Left cardiac atrium (tissue), 4 donors: ENCODE data around the gene FABP7. TPM values are rescaled to one million over a fixed set of nuclear protein-coding genes. Genes with fewer than 3 reads are reported as not detected.

ENCODE experiments used
- ATAC-seq, 2 donors: fragments of 200-7000 bp; cut with Tn5 transposase; one replicate each; pipeline ENCODE4 v1.9.1; 2020; ENCODE audit warnings: mild to moderate bottlenecking in 2 of 2, moderate library complexity in 2 of 2
- DNase-seq: peaks from one replicate; pipeline ENCODE4 v3.0.0-alpha.2; 2020
- intact Hi-C, 2 donors: fragments of 100-400 bp; cut with DNase I; formaldehyde crosslinking; loops; one replicate each; pipeline versions ENCODE4 v1.14.1 to v1.15.1; 2022 to 2023
- total RNA-seq, 2 donors: library from RNA; stranded (reverse); fragmentation: NEBNext Ultra II Directional; extraction: Animal tissue kit (Norgen Biotek cat#: 25700); gene quantifications; one replicate each; pipeline ENCODE4 v1.2.1, GENCODE V29; 2021
- donor health status: DM: no; HTN: yes; CAD: no.
- donor health status: DM: no; HTN: yes; CAD: no; lungs with severe emphysema.
- donor health status: DM: yes; HTN: yes; CAD: no.
- donor health status: Dilated cardiomyopathy.

FABP7 gene
- total RNA-seq, 2 donors from 2014 or later = 0.21 TPM; not detected in 1

DNA sequence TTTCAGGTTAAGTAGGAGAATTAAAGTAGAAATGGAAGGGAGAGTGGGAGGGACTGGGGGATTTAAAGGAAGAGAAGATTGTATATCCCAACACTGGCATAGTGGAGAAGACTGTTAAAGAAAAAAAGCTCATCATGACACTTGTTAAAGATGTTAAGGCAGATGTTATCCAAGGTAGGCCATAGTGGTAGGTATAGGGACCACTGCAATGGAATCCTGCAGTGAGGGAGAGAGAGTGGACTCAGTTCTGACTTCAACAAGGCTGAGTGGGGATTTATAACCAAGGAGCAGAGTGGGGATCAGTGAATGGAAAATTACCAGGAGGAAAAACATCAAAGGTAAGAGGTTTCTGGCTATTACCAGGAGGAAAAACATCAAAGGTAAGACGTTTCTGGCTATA, 30.7 kb downstream of the FABP7 start:
- no peak for ATAC-seq
- intact Hi-C loops = no loop called here
- DNase-seq = no peak

DNA sequence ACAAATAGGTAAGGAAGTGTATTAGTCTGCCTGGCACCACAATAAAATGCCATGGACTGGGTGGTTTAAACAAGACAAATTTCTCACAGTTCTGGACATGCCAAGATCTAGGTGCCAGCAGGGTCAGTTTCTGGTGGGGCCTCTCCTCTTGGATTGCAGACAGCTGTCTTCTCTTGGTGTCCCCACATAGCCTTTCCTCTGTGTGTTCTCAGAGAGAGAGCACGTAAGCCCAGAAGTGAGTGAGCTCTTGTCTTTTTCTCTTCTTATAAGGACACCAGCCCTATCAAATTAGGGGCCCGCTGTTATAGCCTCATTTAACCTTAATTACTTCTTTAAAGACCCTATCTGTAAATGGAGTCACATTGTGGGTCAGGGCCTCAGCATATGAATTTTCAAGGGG, 37.8 kb downstream of the FABP7 start:
- ATAC-seq (no peak), DNase-seq (no peak)
- intact Hi-C loops = no loop called here

- ATAC-seq (no peak), DNase-seq (no peak)
- intact Hi-C loops = no loop called here
Measured at GRCh38 chr6:122817766-122818165, 38.2 kb downstream of the FABP7 start.

DNA sequence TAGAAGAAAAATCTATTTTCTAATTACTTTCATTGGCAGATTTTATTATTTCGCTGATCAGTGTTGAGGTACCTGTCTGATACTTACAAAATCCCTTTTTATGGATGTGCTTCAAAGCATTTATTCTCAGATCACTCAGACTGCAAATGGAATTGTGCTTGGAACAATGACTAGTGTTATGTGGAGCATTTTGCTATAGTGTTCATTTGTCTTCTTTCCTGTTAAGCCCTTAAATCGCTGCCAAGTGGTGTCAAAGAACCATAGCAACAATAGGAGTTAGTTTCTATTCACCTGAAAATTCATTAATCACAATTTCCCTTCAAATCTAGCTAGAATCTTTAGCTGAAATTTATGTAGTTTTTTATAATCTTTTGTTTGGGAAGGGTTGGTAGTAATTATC, 39.4 kb downstream of the FABP7 start:
- intact Hi-C loops = no loop called here
- no peak for ATAC-seq
- no peak for DNase-seq

DNA sequence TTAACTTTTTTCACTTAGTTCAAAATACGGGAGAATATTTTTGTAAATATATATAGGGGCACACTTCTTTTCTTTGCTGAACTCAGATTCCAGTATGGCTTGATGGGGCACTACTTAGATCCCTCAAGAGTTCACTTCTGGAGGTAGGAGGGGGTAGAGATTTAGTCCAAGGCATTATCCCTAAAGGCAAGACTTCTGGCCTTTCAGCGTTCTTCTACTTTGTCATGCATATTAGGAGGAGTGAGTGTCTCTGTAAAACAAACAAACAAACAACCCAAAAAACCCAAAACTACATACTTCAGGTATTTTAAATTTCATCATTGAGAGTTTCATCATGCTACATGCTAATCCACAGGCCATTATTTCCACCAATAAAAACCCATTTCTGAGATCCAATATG, 41.6 kb downstream of the FABP7 start:
- ATAC-seq = no peak
- intact Hi-C loops = no loop called here

GRCh38 chr6:122825163-122825562, 45.6 kb downstream of the FABP7 start:
- intact Hi-C loops = no loop called here
- ATAC-seq = no peak
- DNase-seq = no peak

More for the DNA sequence above, 41.6 kb downstream of the FABP7 start:
- DNase-seq = no peak

DNA sequence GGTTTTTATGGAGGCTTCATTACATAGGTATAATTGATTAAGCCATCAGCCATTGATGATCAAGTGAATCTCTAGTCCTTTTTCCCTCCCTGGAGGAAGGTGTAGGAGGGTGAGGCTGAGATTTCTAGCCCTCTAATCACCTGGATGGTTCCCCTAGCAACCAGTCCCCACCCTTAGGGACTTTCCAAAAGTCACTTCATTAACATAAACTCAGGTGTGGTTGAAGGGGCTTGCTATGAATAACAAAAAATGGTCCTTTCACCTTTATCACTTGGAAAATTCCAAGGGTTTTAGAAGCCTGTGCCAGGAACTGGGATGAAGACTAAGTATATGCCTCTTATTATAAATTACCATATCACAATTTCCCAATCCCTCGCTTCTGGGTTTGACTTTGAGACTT, 49.9 kb downstream of the FABP7 start:
- intact Hi-C loops = no loop called here
- DNase-seq (no peak), ATAC-seq (no peak)

GRCh38 chr6:122831511-122831910, 52.0 kb downstream of the FABP7 start:
- intact Hi-C loops = no loop called here
- no peak for ATAC-seq

GRCh38 chr6:122832459-122832858, 52.9 kb downstream of the FABP7 start:
- intact Hi-C loops = no loop called here
- ATAC-seq (no peak), DNase-seq (no peak)

More at GRCh38 chr6:122831511-122831910, 52.0 kb downstream of the FABP7 start:
- no peak for DNase-seq

- intact Hi-C loops = no loop called here
- no peak for DNase-seq
- no peak for ATAC-seq
Measured at GRCh38 chr6:122833021-122833491, 53.5 kb downstream of the FABP7 start.

Other genes starting within 250 kb of the FABP7 start
- gene PKIB, start 169.3 kb upstream of the FABP7 start, total RNA-seq = 1 to 10 TPM in 1 of 2 donors, not detected in 1; 1.0 TPM
- gene SMPDL3A, start 9.5 kb downstream of the FABP7 start, total RNA-seq = 1 to 10 TPM; 4.7 to 6.0 TPM
- gene CLVS2, start 216.5 kb downstream of the FABP7 start, total RNA-seq = under 1 TPM in 1 of 2 donors, not detected in 1; 0.03 TPM